Body of pancreas (tissue), 4 donors: Measurements from ENCODE around the gene RCOR1.

Source experiments
- POLR2A ChIP-seq, 3 donors: fragments of 450-650 bp; IDR thresholded peaks; one replicate each; pipeline ENCODE4 v1.6.1; 2016; ENCODE audit warnings: antibody characterized with exemption in 3 of 3, mild to moderate bottlenecking in 2 of 3
- TF ChIP-seq, protein P1 (sequence below), 7 experiments: fragments of 450-650 bp in 4 of 7; fragments of 200-600 bp in 3 of 7; sonication (generic) in 3 of 7; IDR thresholded peaks; one replicate each; pipeline ENCODE4 v1.5.1; 2016 to 2019; ENCODE audit warnings: antibody characterized with exemption in 7 of 7

DNA sequence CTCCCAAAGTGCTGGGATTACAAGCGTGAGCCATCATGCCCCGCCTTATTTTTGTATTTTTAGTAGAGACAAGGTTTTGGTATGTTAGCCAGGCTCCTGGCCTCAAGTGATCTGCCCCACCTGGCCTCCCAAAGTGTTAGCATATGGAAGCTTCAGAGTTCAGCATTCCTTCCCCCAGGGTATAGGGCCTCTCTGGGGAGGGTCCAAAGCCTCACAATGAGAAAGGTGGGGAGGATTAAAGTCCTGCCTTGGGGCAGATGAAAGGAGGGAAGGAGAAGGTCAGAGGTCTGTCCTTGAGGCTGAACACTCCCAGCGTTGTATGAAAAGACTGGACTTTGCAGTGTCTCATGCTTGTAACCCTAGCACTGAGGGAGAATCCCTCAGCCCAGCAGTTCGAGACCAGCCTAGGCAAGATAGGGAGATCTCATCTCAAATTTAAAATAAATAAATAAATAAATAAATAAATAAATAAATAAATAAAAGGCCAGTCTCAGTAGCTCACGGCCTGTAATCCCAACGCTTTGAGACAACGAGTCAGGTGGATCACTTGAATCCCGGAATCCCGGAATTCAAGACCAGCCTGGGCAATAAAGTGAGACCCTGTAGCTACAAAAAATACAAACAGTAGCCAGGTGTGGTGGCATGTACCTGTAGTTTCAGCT is 22.0 kb upstream of the RCOR1 start:
- TF ChIP-seq, protein P1, sequence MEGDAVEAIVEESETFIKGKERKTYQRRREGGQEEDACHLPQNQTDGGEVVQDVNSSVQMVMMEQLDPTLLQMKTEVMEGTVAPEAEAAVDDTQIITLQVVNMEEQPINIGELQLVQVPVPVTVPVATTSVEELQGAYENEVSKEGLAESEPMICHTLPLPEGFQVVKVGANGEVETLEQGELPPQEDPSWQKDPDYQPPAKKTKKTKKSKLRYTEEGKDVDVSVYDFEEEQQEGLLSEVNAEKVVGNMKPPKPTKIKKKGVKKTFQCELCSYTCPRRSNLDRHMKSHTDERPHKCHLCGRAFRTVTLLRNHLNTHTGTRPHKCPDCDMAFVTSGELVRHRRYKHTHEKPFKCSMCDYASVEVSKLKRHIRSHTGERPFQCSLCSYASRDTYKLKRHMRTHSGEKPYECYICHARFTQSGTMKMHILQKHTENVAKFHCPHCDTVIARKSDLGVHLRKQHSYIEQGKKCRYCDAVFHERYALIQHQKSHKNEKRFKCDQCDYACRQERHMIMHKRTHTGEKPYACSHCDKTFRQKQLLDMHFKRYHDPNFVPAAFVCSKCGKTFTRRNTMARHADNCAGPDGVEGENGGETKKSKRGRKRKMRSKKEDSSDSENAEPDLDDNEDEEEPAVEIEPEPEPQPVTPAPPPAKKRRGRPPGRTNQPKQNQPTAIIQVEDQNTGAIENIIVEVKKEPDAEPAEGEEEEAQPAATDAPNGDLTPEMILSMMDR (IDR thresholded peaks at IDR 0.05) = no peak
- no peak for TF ChIP-seq POLR2A (IDR thresholded peaks at IDR 0.05)
